WTC11 (cell line): ENCODE results near the gene CAST.

Source experiments
- ATF3 ChIP-seq: sonication (generic); formaldehyde crosslinking; conservative IDR thresholded peaks from 2 replicates; pipeline ENCODE4 v1.8.1; 2022; ENCODE audit warnings: mild to moderate bottlenecking, missing genetic modification reagents
- CTCF ChIP-seq: fragments of 200-600 bp; IDR thresholded peaks from 2 replicates; pipeline ENCODE4 v1.8.0; 2022; ENCODE audit warnings: antibody characterized with exemption
- MAX ChIP-seq: sonication (generic); formaldehyde crosslinking; IDR thresholded peaks from 2 replicates; pipeline ENCODE4 v1.8.0; 2022; ENCODE audit warnings: mild to moderate bottlenecking, missing genetic modification reagents
- NFE2L1 ChIP-seq: sonication (generic); formaldehyde crosslinking; IDR thresholded peaks from 2 replicates; pipeline ENCODE4 v1.8.1; 2023; ENCODE audit warnings: missing genetic modification reagents
- NR3C1 ChIP-seq: sonication (generic); formaldehyde crosslinking; conservative IDR thresholded peaks from 2 replicates; pipeline ENCODE4 v1.8.1; 2023; ENCODE audit warnings: low read depth, mild to moderate bottlenecking, missing genetic modification reagents
- ZNF232 ChIP-seq: sonication (generic); formaldehyde crosslinking; IDR thresholded peaks from 2 replicates; pipeline ENCODE4 v1.8.0; 2022; ENCODE audit warnings: mild to moderate bottlenecking, missing genetic modification reagents

- TF ChIP-seq MAX (CRISPR knock-in tag): no peak
- no peak for TF ChIP-seq CTCF
- TF ChIP-seq NFE2L1 (CRISPR knock-in tag): no peak
- no peak for TF ChIP-seq ZNF232
- no peak for TF ChIP-seq ATF3 (CRISPR knock-in tag)
- no peak for TF ChIP-seq NR3C1 (CRISPR knock-in tag)
Measured at GRCh38 chr5:96765043-96765442, 102.9 kb downstream of the CAST start.
